ENCODE data around the gene MAGI1.
"Not testable (repeated sequence)": the region's sequence is repeated elsewhere in the genome, so short reads cannot be mapped to it uniquely, and the experiment has no call there.

Gene MAGI1

DNA sequence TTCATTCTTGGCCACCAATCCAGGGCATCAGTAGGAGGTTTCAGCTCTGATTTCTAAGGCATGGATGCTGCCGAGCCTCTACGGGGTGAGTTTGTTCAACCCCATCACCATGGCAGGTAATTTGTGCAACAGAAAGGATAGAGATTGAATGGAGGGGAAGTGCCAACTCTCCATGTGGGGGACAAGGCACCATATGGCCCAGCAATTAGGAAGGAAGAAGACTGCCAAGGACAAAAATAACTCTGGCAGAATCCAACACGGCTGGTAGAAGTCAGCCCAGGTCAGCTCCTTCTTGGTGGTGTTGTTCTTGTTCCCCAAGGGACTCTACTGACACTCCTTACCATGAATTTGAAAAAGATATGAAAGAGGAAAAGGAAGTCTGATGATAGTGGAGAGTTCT, 503.9 kb downstream of the MAGI1 start:
- DNase-seq (ENCODE audit: low read depth in 3 of 3) = no peak

DNA sequence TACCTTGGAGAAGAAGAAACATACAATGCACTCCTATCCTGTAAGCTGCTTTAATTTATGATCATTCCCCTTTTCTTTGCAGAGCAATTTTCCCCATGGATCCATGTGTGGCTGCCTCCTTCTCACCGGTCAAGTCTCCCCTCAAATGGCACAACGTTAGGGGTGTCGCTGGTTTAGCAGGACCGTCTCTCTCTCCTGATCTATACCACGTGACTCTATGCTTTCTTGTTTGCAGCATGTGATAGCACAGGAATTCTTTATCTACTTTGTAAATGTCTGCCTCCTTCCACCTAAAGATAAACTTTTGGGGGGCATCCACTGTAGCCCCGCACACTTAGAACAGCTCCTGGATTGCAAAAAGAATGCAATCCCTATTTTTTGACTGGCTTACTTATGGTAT, 506.0 kb downstream of the MAGI1 start:
- DNase-seq (ENCODE audit: low read depth in 3 of 3) = no peak

DNA sequence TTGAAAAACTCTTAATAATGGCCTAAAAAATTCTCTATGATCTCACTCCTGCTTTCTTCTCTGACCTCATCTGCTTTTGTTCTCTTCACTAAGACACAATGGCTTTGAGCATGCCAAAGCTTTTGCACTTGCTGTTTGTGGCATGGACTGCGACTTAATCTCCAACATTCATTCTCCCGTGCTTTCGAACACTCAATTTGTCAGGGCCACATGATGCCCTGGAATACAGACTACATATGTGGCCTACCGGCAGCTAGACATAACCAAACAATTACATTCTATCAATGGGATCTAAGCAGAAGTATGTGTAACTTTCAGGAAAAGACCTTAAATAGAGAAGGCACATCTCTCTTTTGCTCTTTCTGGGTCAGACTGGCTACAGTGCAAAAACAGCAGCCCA, 506.5 kb downstream of the MAGI1 start:
- no peak for DNase-seq (ENCODE audit: low read depth in 3 of 3)

DNA sequence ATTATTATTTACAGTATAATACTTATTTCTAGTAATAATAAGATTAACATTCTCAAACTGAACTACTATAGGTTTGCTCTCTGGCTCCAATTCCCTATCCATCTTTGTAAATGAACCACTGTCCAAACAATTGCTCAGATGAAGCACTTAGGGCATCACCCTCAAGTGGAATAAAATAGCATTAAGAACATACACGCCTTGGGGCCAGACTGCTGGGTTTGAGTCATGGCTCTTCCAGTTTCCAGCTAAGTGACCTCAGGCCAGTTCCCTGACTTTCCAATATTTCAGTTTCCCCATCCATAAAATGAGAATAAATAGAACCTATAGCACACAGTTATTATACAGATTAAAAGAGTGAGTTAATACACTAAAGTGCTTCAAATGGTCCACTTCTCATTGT, 507.2 kb downstream of the MAGI1 start:
- no peak for DNase-seq (ENCODE audit: low read depth in 3 of 3)

DNA sequence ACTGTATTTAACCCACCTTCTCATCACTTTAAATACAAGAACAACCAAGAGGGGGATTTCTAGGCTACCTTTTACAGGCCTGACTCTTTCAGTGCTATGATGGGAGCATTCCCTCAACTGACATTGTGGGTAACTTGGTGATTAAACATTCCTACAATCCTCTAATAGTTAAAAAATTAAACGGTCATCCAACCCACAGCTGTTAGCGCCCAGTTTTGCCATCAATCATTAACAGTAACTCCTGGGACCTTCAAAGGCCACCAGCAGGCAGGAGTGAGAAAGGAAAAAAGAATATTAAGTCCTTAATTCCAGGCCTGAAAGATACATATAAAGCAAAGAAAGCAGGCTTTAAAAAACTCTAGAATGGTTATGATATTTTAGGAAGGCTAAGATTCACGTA, 512.1 kb downstream of the MAGI1 start:
- no peak for DNase-seq (ENCODE audit: low read depth in 3 of 3)

DNA sequence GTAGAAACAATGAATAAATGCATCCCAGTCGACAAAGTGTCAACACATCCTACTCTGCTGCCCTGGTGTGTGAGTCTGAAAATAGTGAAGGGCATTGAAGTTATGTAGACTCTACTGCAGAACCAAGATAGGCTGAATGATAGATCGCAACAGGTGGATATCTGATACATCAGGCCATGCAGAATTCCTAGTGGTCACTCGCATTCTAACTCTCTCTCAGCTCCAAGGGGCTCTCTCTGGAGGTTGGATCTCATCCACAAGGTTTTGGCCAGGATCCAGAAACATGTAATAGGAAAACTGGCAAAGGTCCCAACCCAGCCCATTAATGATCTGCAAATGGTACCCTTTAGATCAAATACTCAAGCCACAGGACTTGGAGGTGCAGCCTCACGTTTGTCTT, 514.1 kb downstream of the MAGI1 start:
- DNase-seq (ENCODE audit: low read depth in 3 of 3) = no peak

DNA sequence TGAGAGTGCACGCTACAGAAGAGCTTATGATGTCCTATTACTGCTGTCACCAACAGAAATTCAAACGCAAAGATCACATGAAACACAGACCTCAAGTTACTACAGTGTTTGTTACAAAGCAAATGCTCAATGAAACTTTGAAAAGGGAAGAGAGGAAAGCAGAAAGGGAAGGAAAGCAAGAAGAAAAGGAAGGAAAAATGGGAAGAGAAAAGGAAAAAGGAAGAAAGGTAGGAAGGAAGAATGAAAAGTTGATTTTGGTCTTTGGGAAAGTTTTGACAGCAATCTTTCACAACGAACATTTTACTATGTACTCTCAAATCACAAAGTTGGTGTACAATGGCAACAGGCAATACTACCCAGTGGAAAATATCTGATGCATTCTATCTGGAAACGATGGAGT, 514.8 kb downstream of the MAGI1 start:
- DNase-seq (ENCODE audit: low read depth in 3 of 3) = no peak

DNA sequence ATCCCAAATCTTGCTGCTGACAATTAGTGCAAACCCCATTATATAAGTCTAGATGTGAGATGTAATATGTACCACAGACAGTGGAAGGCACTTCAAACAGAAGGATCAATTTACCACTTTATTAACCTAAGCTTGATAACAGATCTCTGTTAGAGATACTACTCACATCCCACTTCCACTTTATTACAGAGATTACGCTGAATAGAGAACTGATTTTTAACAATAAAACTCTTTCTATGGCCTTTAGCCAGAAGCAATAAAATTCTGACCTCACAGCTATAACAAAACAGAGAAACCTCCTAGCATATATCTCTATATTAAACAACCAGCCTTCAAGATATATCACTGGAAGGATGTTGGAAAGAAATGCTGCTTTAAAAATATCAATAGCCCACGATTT, 517.7 kb downstream of the MAGI1 start:
- no peak for DNase-seq (ENCODE audit: low read depth in 3 of 3)

DNA sequence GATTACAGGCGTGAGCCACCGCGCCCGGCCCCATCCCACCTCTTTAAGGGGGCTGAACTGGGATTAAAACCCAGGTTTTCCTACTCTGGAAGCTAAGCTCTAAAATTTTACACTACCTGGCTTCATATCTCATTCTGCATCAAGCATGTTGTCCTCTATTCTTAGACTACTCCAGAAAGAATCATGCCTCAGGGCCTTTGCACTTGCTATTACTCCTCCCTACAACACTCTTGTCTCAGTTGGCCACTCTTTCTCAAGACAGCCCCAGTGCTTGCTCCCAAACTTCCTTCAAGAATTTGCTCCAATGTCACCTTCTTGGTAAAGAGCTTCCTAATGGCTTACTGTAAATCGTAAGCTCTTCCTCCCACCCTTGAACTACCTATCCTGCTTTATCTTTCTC, 521.7 kb downstream of the MAGI1 start:
- DNase-seq (ENCODE audit: low read depth in 3 of 3) = no peak

DNA sequence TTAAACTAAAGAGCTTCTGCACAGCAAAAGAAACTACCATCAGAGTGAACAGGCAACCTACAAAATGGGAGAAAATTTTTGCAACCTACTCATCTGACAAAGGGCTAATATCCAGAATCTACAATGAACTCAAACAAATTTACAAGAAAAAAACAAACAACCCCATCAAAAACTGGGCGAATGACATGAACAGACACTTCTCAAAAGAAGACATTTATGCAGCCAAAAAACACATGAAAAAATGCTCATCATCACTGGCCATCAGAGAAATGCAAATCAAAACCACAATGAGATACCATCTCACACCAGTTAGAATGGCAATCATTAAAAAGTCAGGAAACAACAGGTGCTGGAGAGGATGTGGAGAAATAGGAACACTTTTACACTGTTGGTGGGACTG, 524.4 kb downstream of the MAGI1 start:
- DNase-seq (ENCODE audit: low read depth in 3 of 3) = not testable (repeated sequence)

DNA sequence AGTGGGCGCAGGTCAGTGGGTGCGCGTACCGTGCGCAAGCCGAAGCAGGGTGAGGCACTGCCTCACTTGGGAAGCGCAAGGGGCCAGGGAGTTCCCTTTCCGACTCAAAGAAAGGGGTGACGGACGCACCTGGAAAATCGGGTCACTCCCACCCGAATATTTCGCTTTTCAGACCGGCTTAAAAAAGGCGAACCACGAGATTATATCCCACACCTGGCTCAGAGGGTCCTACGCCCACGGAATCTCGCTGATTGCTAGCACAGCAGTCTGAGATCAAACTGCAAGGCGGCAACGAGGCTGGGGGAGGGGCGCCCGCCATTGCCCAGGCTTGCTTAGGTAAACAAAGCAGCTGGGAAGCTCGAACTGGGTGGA, 529.3 kb downstream of the MAGI1 start:
- not testable (repeated sequence) for DNase-seq (ENCODE audit: low read depth in 3 of 3)

DNA sequence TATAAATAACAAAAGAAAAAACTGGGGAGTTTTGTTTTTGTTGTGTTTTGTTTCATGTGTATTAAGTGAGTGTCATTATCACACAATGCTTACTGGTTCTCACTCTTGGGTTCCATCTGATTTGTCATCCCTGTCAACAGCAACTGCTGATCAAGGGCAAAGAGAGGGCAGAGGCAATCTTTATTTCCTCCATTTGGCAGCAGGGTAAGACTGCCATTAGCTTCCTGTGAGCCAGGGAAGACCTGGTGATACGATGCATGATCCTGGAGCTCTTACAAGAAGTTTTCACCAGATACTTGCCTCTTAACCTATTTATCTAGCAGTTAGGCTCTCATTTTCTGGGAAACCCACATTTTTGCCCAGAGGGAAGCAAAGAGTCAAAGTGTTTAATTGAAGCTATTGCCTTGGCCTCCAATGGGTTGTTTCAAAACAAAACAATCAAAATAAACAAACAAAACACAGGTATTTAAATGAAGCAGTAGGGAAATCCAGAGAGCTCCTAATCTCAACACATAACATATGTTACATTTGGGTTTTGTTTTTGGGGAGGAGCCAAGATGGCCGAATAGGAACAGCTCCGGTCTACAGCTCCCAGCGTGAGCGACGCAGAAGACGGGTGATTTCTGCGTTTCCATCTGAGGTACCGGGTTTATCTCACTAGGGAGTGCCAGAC, 529.8 kb downstream of the MAGI1 start:
- DNase-seq (ENCODE audit: low read depth in 3 of 3) = no peak

DNA sequence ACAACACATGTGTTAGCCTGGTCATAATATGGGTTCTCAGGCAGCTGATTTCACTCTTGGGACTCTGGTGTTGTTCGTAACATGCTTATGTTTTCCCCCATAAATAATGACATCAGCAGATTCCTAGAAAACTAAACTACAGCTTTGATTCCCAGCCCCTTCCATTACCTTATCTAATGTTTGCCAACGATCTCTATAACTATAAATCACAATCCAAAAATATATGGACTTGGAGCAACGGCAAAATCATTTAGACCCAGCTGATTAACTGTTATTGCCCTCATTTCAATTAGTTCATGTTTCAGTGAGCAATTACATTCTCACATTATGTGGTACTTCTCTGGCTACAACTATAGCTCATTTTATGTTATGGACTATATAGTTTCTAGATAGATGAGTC, 531.3 kb downstream of the MAGI1 start:
- no peak for DNase-seq (ENCODE audit: low read depth in 3 of 3)

DNA sequence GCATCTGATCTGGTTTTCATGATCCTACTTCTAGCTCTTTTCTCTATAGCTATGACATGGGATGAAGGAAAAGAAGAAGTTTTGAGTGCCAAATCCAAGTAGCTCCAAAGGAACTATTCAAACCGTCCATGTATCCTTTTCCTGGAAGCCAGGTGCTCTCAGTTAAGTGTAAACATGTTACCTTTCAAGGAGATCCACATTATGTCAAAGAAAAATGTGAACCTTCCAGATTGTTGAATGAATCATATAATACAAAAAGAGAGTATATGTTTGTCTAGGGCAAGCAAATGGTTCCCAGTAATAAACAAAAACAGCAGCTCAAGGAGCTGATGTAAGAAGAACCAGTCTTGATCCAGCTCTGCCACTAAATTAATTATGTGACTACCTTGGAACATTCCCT, 534.9 kb downstream of the MAGI1 start:
- no peak for DNase-seq (ENCODE audit: low read depth in 3 of 3)

DNA sequence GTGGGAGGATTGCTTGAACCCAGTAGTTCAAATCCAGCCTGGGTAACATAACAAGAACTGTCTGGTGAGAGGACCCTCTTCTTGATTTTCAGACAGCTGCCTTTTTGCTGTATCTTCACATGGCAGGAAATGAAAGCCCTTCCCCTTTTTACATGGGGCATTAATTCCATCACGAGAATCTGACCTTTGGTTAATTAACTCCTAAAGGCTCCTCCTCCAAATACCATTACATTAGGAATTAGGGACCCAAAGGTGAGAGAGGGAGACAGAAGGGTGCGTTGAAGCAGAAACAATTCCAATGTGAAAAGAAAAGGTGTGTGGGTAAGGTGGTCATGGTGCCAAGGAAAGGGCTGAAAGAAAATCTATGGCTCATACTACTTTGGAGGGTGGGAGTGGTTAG, 536.2 kb downstream of the MAGI1 start:
- DNase-seq (ENCODE audit: low read depth in 3 of 3) = no peak

DNA sequence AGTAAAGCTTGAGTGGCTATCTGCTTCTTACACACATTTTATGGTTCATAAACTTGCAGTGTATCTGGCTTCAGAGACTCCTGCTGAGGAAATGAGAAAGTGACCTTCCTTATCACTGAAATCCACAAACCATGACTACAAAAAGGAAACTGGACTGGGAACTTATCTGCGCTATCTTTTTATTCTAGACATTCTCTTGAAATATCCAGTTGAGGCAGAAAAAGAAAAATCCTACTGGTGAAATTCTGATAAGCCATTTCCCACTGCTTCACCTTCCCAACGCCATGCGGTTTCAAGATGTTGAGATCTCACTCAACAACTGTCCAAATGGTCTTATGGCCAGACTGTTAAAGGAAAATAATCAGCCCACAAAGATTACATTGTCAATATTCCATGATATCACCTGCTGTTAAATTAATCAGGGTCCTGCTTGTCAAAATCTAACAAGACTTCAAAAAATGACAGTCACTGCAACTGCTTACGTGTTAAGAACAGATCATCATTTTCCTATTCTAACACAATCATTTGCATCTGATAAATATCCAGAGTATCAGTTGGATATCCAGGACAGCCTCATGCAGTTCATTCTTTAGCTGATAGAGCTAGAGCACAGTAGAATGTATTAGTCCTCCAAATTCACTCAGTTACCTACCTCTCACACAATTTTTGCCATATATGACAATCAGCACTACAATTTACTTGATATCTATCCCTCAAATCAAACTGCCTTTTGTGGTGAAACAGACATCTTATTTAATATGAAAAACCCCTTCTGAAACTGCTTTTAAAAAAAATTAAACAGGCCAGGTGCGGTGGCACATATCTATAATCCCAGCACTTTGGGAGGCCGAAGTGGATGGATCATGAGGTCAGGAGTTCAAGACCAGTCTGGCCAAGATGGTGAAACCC, 538.1 kb downstream of the MAGI1 start:
- DNase-seq (ENCODE audit: low read depth in 3 of 3) = no peak

DNA sequence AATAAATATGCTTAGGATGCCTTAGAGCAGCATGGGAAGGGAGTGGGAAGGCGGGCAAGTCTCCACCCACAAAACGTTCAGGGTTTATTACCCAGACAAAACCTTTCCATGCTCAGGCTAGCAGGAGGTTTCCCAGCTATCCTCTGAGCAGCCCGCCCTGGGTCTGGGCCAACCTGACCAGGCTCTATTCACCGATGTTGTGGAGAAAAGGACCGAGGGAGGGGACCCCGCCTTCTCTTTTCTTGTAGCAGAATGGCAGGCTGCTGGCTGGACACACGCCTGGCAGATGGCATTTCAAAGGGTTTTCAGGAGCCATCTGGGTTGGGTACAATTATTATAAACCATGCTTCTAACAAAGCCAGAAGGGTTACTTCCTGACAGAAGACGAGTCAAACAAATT, 540.9 kb downstream of the MAGI1 start:
- DNase-seq (ENCODE audit: low read depth in 3 of 3) = no peak

DNA sequence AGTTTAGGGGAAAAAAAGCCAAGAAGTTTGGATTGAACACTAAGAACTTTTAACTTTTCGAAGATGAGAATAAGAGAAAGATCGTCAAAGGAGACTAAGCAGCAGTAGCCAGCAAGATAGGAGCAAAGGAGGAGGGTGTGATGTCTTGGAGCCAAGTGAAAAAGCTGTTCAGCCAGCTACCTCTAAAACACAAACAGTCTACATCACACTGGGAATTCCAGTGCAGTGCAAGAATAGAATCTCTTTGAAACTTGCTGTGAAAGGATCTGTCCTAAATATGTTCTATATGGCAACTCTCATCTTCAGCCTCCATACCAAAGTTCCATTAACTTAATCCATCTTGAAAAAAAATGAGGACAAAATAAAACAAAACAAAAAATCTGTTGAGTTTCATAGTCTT, 541.5 kb downstream of the MAGI1 start:
- no peak for DNase-seq (ENCODE audit: low read depth in 3 of 3)

DNA sequence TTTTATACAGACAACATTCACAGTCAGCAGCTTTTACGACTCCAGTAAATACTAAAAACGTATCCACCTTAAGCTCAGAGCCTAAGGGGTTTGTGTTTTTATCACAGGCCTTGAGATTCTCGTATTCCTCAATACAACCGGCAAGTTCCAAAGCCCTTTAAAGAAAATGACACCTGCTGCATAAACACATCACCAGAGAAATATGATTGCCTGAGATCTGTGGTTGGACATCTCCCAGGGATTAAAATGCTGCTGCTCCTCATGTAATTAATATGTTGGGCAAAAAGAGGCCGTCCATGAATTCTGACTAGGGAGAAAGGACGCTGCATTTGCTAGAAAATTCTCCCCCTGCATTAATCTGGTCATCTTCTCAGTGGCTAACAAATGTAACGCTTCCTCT, 544.8 kb downstream of the MAGI1 start:
- DNase-seq (ENCODE audit: low read depth in 3 of 3) = no peak

DNA sequence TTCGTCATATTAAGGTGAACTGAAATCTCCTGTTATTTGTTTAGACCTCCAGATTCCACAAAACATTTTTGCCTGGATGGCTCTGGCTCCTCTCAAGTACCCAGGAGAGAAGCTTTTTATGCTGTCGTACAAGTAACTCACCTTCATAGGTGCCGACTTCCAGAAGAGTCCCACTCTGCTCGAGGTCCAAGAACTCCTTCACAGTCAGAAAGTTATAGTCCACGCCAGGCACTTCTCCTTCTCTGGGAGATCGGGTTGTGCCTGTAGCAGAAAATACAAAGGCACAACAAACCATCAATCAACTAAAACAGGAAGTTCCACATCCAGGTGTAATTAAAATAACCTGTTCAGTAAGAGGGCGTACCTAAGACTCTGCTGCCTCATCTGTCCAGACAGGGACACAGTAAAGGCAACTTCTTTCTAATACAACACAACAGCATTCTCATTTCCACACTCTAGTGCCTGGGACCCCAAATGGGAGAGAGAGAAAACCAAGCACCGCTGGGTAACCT, 545.3 kb downstream of the MAGI1 start:
- DNase-seq (ENCODE audit: low read depth in 3 of 3) = no peak

DNA sequence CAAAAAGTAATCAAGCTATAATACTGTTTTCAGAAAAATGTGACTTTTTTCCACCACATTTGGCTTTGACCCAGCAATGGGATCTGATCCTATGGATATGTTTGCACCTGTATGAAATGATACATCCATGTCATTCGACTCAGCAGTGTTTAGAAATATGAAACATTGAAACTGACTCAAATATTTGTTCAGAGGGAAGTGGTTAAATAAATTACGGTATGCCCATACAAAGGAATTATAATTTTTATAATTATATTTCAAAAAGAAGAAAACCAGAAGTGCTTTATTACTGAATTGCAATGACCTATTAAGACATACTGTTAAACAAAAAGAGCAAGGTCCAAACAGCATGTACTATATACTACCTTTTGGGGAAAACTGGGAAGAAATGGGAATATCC, 546.5 kb downstream of the MAGI1 start:
- DNase-seq (ENCODE audit: low read depth in 3 of 3) = no peak

DNA sequence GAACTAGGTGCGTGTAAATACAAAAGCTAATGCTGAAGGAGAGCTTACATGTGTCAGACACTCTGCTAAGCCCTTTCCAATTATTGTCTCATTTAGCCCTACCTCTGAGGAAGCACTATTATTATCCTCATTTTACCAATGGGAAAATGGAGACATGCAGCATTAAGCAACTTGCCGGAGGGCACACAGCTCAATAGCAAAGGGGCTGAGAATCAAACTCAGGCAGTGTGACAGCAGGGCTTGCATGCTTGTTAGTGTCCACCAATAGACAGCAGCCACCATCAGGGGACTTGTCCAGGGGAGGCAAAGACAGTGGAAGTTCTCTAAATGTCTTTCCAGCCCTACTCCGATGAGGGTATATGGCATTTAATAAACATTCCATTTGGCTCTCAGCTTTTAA, 548.6 kb downstream of the MAGI1 start:
- no peak for DNase-seq (ENCODE audit: low read depth in 3 of 3)

DNA sequence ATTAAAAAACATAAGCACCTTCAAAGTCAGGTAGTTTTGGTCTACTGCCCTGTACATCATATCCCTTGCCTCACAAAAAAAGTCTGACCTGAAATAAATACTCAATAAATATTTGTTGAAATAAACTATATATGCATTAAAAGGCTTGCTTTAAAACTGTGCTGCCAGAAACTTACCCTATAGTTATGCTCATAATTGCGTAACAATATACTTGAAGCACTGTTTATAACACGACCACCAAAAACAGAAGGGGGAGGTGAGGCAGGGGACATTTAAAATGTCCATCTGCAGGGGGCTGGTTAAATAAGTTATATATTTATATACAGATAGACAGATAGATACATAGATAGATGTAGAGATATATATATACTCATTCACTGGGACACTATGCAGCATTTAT, 549.5 kb downstream of the MAGI1 start:
- DNase-seq (ENCODE audit: low read depth in 3 of 3) = no peak
